Left colon (tissue), 2 donors: Measurements from ENCODE around the gene WDR7. TPM values are rescaled to one million over a fixed set of nuclear protein-coding genes. Genes with fewer than 3 reads are reported as not detected.

Experiments
- ATAC-seq: fragments of 200-7000 bp; cut with Tn5 transposase; one replicate; pipeline ENCODE4 v1.9.1; 2020; ENCODE audit warnings: mild to moderate bottlenecking, moderate library complexity
- DNase-seq, 2 donors: peaks; one replicate each; pipeline ENCODE4 v3.0.0-alpha.2; 2020
- intact Hi-C, 2 donors: fragments of 100-400 bp; cut with DNase I in 1 of 2; cut with micrococcal nuclease in 1 of 2; formaldehyde crosslinking; loops; one replicate each; pipeline versions ENCODE4 v1.11.2 to v1.14.0; 2022; cut with DNase I, micrococcal nuclease
- total RNA-seq, 2 donors: library from RNA; stranded (reverse); fragmentation: NEBNext Ultra II Directional; extraction: Animal tissue kit (Norgen Biotek cat#: 25700); gene quantifications; one replicate each; pipeline ENCODE4 v1.2.1, GENCODE V29; 2021
- donor health status: DM: no; HTN: no; CAD: no.
- donor health status: DM: yes; HTN: yes; CAD: no.

The WDR7 gene
- total RNA-seq, 2 donors from 2014 or later: 25.0 to 27.1 TPM

- intact Hi-C loops: no loop called here
- no peak for DNase-seq
- no peak for ATAC-seq
Observed at GRCh38 chr18:56997200-56997599, 346.0 kb downstream of the WDR7 start.

- no peak for ATAC-seq
- no peak for DNase-seq
- intact Hi-C loops: no loop called here
Observed at GRCh38 chr18:56999823-57000222, 348.7 kb downstream of the WDR7 start.

GRCh38 chr18:57002627-57003026 lies 351.5 kb downstream of the WDR7 start:
- intact Hi-C loops: no loop called here
- DNase-seq (no peak), ATAC-seq (no peak)

GRCh38 chr18:57003342-57003741 lies 352.2 kb downstream of the WDR7 start:
- ATAC-seq (no peak), DNase-seq (no peak)
- intact Hi-C loops: no loop called here

- intact Hi-C loops: no loop called here
- no peak for DNase-seq
Observed at GRCh38 chr18:57004366-57005121, 353.4 kb downstream of the WDR7 start.

GRCh38 chr18:57008001-57008686 lies 357.0 kb downstream of the WDR7 start:
- intact Hi-C loops: no loop called here
- DNase-seq: no peak
- no peak for ATAC-seq

More at GRCh38 chr18:57004366-57005121, 353.4 kb downstream of the WDR7 start:
- peak; percentile 96 for ATAC-seq

- intact Hi-C loops: no loop called here
Observed at GRCh38 chr18:57009844-57010243, 358.7 kb downstream of the WDR7 start.

GRCh38 chr18:57014772-57015413 lies 363.7 kb downstream of the WDR7 start:
- intact Hi-C loops: no loop called here
- no peak for DNase-seq
- no peak for ATAC-seq

More at GRCh38 chr18:57009844-57010243, 358.7 kb downstream of the WDR7 start:
- DNase-seq (no peak), ATAC-seq (no peak)

GRCh38 chr18:57015451-57015850 lies 364.3 kb downstream of the WDR7 start:
- ATAC-seq: no peak
- intact Hi-C loops: no loop called here

GRCh38 chr18:57018845-57019244 lies 367.7 kb downstream of the WDR7 start:
- ATAC-seq: no peak
- intact Hi-C loops: no loop called here

More at GRCh38 chr18:57015451-57015850, 364.3 kb downstream of the WDR7 start:
- DNase-seq: no peak

GRCh38 chr18:57022716-57023115 lies 371.6 kb downstream of the WDR7 start:
- ATAC-seq: no peak
- intact Hi-C loops: no loop called here
- no peak for DNase-seq

More at GRCh38 chr18:57018845-57019244, 367.7 kb downstream of the WDR7 start:
- no peak for DNase-seq

GRCh38 chr18:57023275-57023882 lies 372.2 kb downstream of the WDR7 start:
- DNase-seq (no peak), ATAC-seq (no peak)
- intact Hi-C loops: no loop called here

- no peak for DNase-seq
- intact Hi-C loops: no loop called here
- ATAC-seq: no peak
Observed at GRCh38 chr18:57025540-57025939, 374.4 kb downstream of the WDR7 start.

GRCh38 chr18:57026316-57026715 lies 375.2 kb downstream of the WDR7 start:
- intact Hi-C loops: no loop called here
- ATAC-seq: no peak
- no peak for DNase-seq

GRCh38 chr18:57027190-57027708 lies 376.1 kb downstream of the WDR7 start:
- intact Hi-C loops: no loop called here
- no peak for DNase-seq
- no peak for ATAC-seq

- intact Hi-C loops: no loop called here
- peak; percentile 53 for ATAC-seq
- DNase-seq: no peak
Observed at GRCh38 chr18:57029761-57030160, 378.6 kb downstream of the WDR7 start.

GRCh38 chr18:57030417-57030816 lies 379.3 kb downstream of the WDR7 start:
- ATAC-seq: no peak
- intact Hi-C loops: no loop called here

GRCh38 chr18:57035590-57035989 lies 384.4 kb downstream of the WDR7 start:
- ATAC-seq: no peak
- no peak for DNase-seq
- intact Hi-C loops: no loop called here

More at GRCh38 chr18:57030417-57030816, 379.3 kb downstream of the WDR7 start:
- DNase-seq: no peak

- intact Hi-C loops: no loop called here
- no peak for DNase-seq
- ATAC-seq: no peak
Observed at GRCh38 chr18:57038395-57038794, 387.2 kb downstream of the WDR7 start.
